HG03280 (cell line): Measurements from ENCODE around the gene CDH18.

ENCODE experiments used
- ATAC-seq: cut with Tn5 transposase; IDR thresholded peaks from one replicate; pipeline ENCODE4 v1.9.1; 2021; ENCODE audit warnings: mild to moderate bottlenecking, moderate library complexity; ENCODE audit not compliant: unreplicated experiment

The CDH18 gene

GRCh38 chr5:19615071-19615470 lies 372.9 kb downstream of the CDH18 start:
- ATAC-seq: no peak

GRCh38 chr5:19608444-19609002 lies 379.5 kb downstream of the CDH18 start:
- no peak for ATAC-seq

GRCh38 chr5:19605846-19606407 lies 382.1 kb downstream of the CDH18 start:
- ATAC-seq: no peak

- no peak for ATAC-seq
Measured at GRCh38 chr5:19584131-19584530, 403.9 kb downstream of the CDH18 start.

GRCh38 chr5:19577882-19578281 lies 410.1 kb downstream of the CDH18 start:
- no peak for ATAC-seq

DNA sequence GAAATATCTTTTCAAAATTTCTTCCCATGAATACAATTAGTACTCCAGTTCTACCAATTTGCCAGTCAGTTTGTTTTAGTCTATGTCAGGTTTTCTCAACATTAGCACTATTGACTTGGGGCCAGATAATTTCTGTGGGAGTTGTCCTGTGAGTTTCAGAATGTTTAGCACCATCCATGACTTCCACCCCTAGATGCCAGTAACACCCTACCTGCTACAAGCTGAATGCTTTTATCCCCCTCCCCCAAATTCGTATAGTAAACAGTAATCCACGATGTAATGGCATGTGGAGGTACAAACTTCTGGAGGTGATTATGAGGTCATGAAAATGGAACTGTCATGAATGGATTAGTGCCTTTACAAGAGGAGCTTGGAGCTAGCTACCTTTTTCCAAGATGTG lies 420.0 kb downstream of the CDH18 start:
- no peak for ATAC-seq

DNA sequence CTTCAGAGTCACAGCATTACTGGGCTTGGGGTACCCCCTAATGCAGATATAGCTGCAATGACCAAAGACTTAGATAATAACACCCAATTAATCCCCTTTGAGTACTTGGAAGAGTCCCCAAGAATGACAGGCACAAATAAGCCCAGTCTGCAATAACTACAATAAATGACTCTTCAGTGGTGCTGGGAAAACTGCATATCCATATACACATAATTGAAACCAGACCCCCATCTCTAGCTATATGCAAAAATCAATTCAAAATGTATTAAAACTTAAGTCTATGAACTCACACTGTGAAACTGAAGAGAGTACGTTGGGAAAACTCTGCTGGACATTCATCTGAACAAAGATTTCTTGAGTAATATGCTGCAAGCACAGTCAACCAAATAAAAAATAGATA lies 422.5 kb downstream of the CDH18 start:
- ATAC-seq: no peak

- ATAC-seq: no peak
Measured at GRCh38 chr5:19564036-19564435, 424.0 kb downstream of the CDH18 start.

- ATAC-seq: no peak
Measured at GRCh38 chr5:19555876-19556275, 432.1 kb downstream of the CDH18 start.

- ATAC-seq: no peak
Measured at GRCh38 chr5:19555436-19555835, 432.6 kb downstream of the CDH18 start.

GRCh38 chr5:19554524-19554923 lies 433.5 kb downstream of the CDH18 start:
- ATAC-seq: no peak

DNA sequence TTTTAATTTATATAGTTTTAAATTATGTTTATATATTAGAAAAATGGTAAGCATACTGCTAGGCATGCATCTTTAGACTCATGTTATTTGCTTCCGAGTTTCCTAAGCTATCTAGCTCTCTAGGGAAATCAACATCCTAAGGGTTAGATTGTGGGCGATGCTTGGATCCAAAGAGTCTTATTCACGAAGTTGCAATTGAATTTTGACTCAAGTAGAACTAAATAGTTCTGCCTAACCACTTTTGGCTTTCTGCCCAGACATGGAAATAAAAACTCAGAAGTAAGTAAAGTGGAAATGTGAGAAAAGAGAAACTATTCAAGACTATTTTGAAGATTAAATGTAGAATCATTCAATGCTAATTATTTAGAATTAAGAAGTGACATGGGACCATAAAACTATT lies 440.4 kb downstream of the CDH18 start:
- ATAC-seq: no peak

GRCh38 chr5:19546521-19546920 lies 441.5 kb downstream of the CDH18 start:
- no peak for ATAC-seq

DNA sequence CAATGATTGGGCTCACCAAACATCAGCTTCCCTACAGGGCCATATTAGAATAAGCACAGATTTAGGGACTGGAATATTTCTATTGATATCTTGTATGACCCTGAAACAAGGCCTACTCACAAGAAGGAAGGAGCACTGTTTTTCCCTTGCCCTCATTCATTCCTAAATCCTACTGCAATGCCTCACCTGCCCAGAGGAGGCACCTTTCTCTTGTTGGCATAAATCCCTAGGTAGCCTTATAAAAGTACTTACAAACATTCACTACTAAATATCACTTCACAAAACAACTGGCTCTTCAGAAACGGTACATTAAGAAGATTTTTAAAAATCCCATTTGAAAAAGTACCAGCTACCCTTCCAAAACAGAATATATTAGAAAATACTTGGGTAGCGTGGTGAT lies 449.4 kb downstream of the CDH18 start:
- no peak for ATAC-seq

GRCh38 chr5:19536387-19536786 lies 451.6 kb downstream of the CDH18 start:
- ATAC-seq: no peak

DNA sequence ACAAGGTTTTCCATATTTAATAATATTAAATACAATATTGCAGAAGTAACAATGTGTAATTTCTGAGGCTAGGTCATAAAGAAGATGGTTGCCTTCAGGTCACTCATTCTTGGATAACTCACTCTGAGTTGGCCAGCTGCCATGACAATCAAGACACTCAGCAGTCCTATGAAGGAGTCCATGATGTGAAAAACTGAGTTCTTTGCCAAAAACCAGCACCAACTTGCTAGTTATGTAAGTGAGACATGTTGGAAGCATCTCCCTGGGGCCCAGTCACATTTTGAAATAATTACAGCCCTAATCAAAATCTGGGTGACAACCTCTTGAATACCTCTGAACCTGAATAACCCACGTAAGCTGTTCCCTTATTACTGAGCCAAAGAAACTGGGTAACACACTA lies 453.2 kb downstream of the CDH18 start:
- ATAC-seq: no peak

DNA sequence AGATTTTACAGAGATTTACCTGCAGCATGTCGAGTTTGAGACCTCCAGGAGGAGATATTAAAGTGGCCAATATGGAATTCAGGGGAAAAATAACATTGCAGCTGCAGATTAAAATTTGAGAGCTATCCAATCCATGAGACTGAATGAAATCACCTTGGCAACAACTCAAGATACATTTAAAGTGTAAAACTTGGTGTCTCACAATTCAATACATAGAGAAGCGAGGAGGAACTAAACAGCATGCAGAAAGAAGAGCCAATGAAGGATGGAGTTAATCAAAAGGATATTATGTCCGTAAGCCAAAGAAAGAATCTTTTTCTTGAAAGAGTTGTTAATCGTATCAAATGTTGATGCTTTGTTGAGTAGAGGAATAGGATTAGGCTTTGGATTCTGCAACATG lies 455.1 kb downstream of the CDH18 start:
- no peak for ATAC-seq

DNA sequence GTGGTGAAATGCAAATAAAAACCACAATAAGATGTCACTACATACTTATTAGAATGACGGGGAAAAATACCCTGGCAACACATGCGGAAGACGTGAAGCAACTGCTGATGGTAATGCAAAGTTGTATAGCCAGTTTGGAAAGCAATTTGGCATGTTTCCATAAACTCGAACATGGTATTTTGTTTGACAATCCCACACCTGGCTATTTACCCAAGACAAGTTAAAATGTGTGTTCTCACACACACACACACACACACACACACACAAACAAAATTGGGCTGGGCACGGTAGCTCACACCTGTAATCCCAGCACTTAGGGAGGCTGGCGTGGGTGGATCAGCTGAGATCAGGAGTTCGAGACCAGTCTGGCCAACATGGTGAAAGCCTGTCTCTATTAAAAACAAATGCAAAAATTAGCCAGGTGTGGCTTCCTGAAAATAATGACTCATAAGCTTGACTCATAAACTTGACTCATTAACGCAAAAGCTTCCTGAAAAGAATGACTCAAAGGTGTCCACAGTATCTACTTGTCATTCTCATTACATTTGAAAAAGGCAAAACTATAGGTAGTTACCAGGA lies 456.5 kb downstream of the CDH18 start:
- no peak for ATAC-seq

- ATAC-seq: no peak
Measured at GRCh38 chr5:19519448-19519847, 468.6 kb downstream of the CDH18 start.

DNA sequence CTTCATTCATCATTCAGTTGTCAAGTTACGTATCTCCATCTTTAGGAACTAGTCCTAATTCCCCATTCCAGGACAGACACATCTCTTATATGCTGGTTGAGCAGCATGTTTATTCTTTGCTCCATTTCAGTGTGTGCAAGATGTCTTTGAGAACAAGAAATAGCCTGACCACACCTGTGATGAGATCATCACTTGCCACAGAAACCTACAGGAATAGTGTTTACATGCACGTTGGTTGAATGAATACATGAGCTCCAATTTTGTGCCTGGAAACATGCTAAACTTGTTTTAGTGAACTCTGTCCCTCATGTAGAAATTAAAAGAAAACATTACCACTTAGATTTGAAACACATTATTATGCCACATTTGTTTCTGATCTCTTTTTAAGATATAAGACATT lies 489.1 kb downstream of the CDH18 start:
- ATAC-seq: no peak

DNA sequence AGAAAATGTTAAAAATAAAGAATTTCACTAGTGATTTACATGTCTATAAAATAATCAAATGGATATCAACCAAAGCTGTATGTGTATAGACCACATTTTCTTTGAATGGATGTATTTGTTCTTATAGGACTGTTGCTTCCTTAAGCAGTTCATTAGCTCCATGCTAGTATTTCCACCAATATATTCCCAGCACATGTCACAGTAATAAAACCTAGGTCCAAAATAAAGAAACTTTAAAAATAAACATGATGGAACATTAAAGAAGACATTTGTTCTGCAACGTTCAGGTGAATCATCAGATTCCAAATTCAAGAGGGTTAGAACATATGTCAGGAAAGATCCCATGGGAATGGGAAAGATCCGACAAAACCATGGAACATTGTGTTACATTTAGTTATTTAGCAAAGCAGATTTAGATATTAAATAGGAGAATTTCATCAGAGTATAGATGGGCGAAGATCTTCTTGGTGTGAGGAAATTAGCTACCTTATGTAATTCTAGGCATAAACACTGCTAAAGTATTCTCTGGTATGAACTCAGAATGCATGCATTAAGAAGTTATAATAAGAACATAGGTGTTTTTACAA lies 490.7 kb downstream of the CDH18 start:
- ATAC-seq: no peak

DNA sequence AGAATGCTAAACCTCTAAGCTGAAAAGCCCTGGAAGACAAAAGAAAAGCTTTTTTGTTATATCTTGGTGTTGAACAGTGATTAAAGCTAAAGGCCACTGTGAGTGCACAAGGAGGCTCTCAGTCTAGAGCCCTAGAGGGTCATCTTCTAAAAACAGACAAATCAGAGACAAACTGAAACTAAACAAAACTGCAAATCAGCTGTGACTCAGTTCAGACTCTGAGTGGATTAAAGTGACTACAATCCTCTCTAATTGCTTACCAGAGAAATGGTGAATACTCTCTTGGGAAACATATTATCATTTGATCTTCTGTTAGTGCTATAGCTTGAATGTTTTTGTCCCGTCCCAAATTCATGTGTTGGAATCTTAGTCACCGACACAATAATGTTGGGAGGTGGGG lies 491.9 kb downstream of the CDH18 start:
- ATAC-seq: no peak

GRCh38 chr5:19492861-19493260 lies 495.1 kb downstream of the CDH18 start:
- ATAC-seq: no peak
